ENCODE measurements around the gene ELP5. TPM values are rescaled to one million over a fixed set of nuclear protein-coding genes. Genes with fewer than 3 reads are reported as not detected.

ELP5 gene, protein sequence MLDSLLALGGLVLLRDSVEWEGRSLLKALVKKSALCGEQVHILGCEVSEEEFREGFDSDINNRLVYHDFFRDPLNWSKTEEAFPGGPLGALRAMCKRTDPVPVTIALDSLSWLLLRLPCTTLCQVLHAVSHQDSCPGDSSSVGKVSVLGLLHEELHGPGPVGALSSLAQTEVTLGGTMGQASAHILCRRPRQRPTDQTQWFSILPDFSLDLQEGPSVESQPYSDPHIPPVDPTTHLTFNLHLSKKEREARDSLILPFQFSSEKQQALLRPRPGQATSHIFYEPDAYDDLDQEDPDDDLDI
- 10 to 100 TPM; 51.6 to 63.0 (median 55.1) TPM for polyA plus RNA-seq (ENCODE audit: insufficient read length in 3 of 3)
- long read RNA-seq, donor 1, transcript ELP5-204 (8 exons, 1,423 nt) = major isoform, 6 of 51 reads
- long read RNA-seq, donor 1, partial matches to known transcripts = 37 of 51 reads
- long read RNA-seq, donor 1, other reads (novel, unspliced or antisense) = 0 of 51 reads
- long read RNA-seq, donor 2, transcript ELP5-214 (6 exons, 2,209 nt) = minor isoform, 6 of 15 reads
- long read RNA-seq, donor 2, transcript ELP5-204 (8 exons, 1,423 nt) = major isoform, 9 of 15 reads
- long read RNA-seq, donor 2, partial matches to known transcripts = 0 of 15 reads
- long read RNA-seq, donor 2, other reads (novel, unspliced or antisense) = 0 of 15 reads
- long read RNA-seq, donor 3, transcript ELP5-210 (4 exons, 687 nt) = minor isoform, 10 of 32 reads
- long read RNA-seq, donor 3, transcript ELP5-204 (8 exons, 1,423 nt) = major isoform, 17 of 32 reads
- long read RNA-seq, donor 3, partial matches to known transcripts = 0 of 32 reads
- long read RNA-seq, donor 3, other reads (novel, unspliced or antisense) = 0 of 32 reads
- long read RNA-seq, donor 4, transcript ELP5-204 (8 exons, 1,423 nt) = major isoform, 10 of 21 reads
- long read RNA-seq, donor 4, partial matches to known transcripts = 0 of 21 reads
- long read RNA-seq, donor 4, other reads (novel, unspliced or antisense) = 0 of 21 reads
- long read RNA-seq, donor 5 = 0 reads
- long read RNA-seq, donor 6, transcript ELP5-204 (8 exons, 1,423 nt) = minor isoform, 7 of 81 reads
- long read RNA-seq, donor 6, transcript ELP5-210 (4 exons, 687 nt) = major isoform, 17 of 81 reads
- long read RNA-seq, donor 6, partial matches to known transcripts = 15 of 81 reads
- long read RNA-seq, donor 6, other reads (novel, unspliced or antisense) = 36 of 81 reads
- long read RNA-seq, donor 7, transcript ELP5-204 (8 exons, 1,423 nt) = minor isoform, 15 of 41 reads
- long read RNA-seq, donor 7, transcript ELP5-210 (4 exons, 687 nt) = major isoform, 19 of 41 reads
- long read RNA-seq, donor 7, partial matches to known transcripts = 0 of 41 reads
- long read RNA-seq, donor 7, other reads (novel, unspliced or antisense) = 0 of 41 reads
- long read RNA-seq, donor 8 = 0 reads
- long read RNA-seq, donor 9, transcript ELP5-210 (4 exons, 687 nt) = minor isoform, 10 of 33 reads
- long read RNA-seq, donor 9, transcript ELP5-204 (8 exons, 1,423 nt) = major isoform, 14 of 33 reads
- long read RNA-seq, donor 9, partial matches to known transcripts = 0 of 33 reads
- long read RNA-seq, donor 9, other reads (novel, unspliced or antisense) = 0 of 33 reads
- long read RNA-seq, donor 10, transcript ELP5-214 (6 exons, 2,209 nt) = minor isoform, 5 of 22 reads
- long read RNA-seq, donor 10, transcript ELP5-204 (8 exons, 1,423 nt) = major isoform, 13 of 22 reads
- long read RNA-seq, donor 10, partial matches to known transcripts = 0 of 22 reads
- long read RNA-seq, donor 10, other reads (novel, unspliced or antisense) = 0 of 22 reads
- long read RNA-seq, donor 11, transcript ELP5-210 (4 exons, 687 nt) = major isoform, 9 of 16 reads
- long read RNA-seq, donor 11, partial matches to known transcripts = 0 of 16 reads
- long read RNA-seq, donor 11, other reads (novel, unspliced or antisense) = 0 of 16 reads
- long read RNA-seq, donor 12, transcript ELP5-204 (8 exons, 1,423 nt) = major isoform, 6 of 7 reads
- long read RNA-seq, donor 12, partial matches to known transcripts = 0 of 7 reads
- long read RNA-seq, donor 12, other reads (novel, unspliced or antisense) = 0 of 7 reads
- long read RNA-seq, donor 13 = 0 reads
- long read RNA-seq, donor 14, transcript ELP5-210 (4 exons, 687 nt) = major isoform, 15 of 186 reads
- long read RNA-seq, donor 14, transcript ELP5-204 (8 exons, 1,423 nt) = minor isoform, 8 of 186 reads
- long read RNA-seq, donor 14, partial matches to known transcripts = 61 of 186 reads
- long read RNA-seq, donor 14, other reads (novel, unspliced or antisense) = 95 of 186 reads
- long read RNA-seq, donor 15, partial matches to known transcripts = 0 of 9 reads
- long read RNA-seq, donor 15, other reads (novel, unspliced or antisense) = 0 of 9 reads
- long read RNA-seq, donor 16, transcript ELP5-204 (8 exons, 1,423 nt) = major isoform, 30 of 52 reads
- long read RNA-seq, donor 16, transcript ELP5-214 (6 exons, 2,209 nt) = minor isoform, 10 of 52 reads
- long read RNA-seq, donor 16, partial matches to known transcripts = 0 of 52 reads
- long read RNA-seq, donor 16, other reads (novel, unspliced or antisense) = 0 of 52 reads

DNA sequence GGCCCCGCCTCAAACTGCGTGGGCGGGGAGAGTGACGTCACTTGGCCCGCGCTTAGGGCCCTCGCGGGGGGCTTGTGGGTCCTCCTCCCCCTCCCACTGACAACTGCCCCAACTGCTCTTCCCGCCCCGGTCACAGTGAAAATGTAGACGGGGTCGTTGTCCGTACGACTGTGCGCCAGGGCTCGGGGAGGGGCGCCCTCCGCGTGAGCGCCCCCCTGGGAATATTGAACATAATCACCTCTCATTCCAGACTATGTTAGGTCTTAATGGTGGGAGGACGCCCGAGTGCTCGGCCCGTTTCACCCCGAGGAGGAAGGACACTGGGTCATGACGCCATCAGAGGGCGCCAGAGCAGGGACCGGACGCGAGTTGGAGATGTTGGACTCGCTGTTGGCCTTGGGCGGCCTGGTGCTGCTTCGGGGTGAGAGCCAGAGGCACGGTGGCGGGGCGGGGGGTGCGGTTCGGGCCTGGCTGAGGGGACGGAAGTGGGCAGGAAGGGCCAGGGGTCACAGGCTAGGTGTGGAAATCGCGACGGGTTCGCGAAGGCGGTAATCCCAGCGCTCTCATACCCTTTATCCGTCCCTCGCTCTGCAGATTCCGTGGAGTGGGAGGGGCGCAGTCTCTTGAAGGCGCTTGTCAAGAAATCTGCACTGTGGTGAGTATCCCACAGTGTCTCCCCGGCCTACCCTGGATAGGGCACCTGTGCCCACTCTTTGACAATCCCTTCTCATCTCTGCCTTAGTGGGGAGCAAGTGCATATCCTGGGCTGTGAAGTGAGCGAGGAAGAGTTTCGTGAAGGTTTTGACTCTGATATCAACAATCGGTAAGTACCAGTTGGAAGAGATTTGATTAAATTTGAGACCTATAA is at the start of gene ELP5:
ELP5 (plus strand) TSS at position 40 of the 868 bp plus-strand sequence; CDS start at position 376, 336 bp downstream.
- DNase-seq (ENCODE audit: extremely low read depth in 1 of 11, low read depth in 9 of 11, low spot score in 4 of 11) = peak; percentile 88 to 100 (median 92)

DNA sequence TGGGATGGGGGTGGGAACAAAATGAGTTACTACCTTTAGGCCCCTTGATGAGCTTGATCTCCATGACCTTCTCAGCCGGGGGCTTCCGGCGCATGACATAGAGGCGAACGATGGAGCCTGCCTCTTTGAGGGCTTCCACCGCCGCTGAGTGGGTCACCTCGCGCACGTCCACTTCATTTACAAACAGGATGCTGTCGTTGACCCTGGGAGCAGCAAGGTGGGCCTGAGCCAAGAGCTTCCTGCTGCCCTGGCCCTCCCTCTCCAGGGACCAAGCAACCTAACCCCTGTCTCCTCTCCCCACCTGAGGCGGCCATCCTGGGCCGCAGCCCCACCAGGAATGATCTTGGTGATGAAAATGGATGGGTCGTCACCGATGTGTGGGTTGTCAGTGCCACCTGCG is 48.6 kb upstream of the ELP5 start:
- DNase-seq (ENCODE audit: extremely low read depth in 1 of 11, low read depth in 9 of 11, low spot score in 4 of 11) = no peak

DNA sequence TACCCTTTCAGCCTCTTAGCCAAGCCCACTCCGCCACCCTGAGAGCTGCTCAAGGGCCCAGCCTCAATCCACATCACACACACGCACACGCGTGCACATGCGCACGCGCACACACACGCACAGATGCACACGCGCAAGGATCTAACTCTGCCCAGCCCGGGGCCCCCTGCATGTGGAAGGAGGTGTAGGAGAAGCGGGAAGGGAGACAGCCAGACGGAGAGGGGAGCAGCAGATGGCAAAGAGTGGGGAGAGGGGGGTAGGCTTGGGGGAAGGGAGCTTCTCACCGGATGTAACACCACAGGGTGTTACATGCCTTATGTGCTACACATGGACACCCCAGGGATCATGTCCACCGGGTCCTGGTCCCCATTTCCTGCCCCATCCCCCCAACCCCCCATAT is 47.7 kb upstream of the ELP5 start:
- no peak for DNase-seq (ENCODE audit: extremely low read depth in 1 of 11, low read depth in 9 of 11, low spot score in 4 of 11)

DNA sequence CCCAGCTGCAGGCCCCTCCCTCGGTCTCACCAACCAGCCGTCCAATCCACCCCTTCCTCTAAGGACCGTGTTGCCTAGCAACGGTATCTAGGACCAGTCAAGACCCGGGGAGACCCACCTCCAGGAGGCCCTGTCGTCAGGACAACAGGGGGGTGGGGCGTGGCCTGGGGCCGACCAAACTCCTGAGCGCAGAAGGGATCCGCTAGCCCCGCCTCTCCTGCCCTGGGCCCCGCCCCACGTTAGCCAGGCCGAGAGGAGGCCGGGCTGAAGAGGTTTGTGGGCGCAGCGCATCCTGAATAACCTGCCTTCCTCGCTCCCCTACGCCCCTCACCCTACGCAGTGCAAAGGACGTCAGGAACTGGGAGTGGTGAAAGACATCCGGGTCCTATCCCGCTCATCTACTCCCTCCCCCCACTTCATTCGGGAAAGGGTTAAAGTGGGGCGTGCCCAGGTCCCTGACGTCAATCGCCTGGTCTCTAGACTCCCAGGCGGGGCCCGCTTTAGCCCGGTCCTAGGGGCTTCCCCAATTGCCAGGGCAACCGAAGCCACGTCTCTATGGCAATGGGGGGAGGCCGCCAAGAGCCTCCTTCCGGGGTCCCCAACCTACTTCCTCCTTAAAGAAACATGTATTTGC is 47.1 kb upstream of the ELP5 start:
- DNase-seq (ENCODE audit: extremely low read depth in 1 of 11, low read depth in 9 of 11, low spot score in 4 of 11) = peak in 9 of 11 donors; percentile 76 to 85 (median 80)

DNA sequence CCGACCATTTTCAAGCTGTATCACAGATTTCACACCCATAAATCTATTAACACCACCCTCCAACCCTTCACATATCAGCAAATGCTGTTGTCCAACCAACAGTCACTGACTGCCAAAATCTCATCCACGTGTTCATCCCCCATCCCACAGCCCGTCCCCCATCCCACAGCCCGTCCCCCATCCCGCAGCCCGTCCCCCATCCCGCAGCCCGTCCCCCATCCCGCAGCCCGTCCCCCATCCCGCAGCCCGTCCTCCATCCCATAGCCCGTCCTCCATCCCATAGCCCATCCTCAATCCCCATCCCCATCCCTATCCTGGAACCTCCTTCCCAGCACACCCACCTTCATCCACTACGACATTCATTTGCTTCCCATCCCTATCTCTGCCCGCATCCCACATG is 46.5 kb upstream of the ELP5 start:
- no peak for DNase-seq (ENCODE audit: extremely low read depth in 1 of 11, low read depth in 9 of 11, low spot score in 4 of 11)

DNA sequence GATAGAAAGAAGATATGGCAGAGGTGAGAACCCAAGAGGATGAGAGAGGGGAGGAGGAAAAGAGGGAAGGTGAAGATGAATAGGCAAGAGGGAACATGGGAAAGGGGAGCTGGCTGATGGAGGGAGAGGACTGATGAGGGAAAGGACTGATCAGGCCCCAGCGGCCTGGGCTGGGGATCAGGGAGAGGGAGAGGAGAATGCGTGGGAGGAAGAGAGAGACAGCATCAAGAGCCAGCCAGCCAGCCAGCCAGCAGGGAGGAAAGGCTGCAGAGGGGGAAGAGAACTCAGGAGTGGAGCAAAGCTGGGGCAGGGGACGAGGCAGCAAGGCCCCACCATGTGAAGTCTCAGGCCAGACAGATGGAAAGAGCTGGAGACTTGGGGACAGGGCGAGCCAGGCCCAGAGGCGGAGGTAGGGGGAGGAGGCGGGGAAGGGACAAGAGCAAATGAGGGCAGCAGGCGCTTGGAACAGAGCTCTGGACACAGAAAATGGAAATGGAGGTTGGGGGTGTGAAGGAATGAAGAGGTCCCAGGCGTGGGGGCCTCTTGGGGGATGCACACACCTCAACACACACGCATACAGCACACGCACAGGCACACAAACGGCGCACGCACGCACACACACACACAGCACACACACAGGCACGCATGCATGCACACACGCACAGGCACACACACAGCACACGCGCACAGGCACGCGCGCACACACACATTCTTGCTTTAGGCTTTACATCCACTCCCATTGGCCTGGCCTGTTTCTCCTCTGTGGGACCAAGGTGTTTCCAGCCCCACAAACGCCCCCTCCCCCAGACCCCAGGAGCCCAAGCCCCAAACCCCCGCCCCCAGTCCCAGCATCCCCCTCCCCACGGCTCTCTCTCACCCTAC is 44.7 kb upstream of the ELP5 start:
- DNase-seq (ENCODE audit: extremely low read depth in 1 of 11, low read depth in 9 of 11, low spot score in 4 of 11) = no peak

DNA sequence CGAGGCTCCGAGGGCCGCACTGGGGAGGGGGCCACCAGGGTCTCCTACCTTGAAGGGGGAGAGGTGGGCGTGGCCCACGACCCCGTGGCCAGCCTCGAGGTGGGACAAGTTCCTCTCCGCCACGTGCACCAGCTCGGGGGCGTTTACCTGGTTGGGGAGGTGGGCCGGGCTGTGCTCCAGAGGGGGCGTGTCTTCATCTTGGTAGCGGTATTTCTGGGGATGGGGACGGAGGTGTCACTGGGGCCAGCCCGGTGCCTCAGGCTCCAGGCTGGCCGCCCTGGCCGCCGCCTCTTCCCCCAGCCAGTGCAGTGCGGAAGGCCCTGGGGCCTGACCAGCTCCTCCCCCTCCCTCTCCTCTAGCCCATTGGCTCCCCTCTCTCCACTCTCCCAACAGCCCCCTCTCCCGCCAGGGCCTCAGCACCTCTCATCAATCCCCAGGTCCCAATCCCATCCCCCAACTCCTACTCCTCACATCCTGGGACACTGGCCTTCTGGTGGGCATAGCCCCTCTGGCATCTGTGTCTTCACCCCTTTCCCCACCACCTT is 43.9 kb upstream of the ELP5 start:
- DNase-seq (ENCODE audit: extremely low read depth in 1 of 11, low read depth in 9 of 11, low spot score in 4 of 11) = no peak

DNA sequence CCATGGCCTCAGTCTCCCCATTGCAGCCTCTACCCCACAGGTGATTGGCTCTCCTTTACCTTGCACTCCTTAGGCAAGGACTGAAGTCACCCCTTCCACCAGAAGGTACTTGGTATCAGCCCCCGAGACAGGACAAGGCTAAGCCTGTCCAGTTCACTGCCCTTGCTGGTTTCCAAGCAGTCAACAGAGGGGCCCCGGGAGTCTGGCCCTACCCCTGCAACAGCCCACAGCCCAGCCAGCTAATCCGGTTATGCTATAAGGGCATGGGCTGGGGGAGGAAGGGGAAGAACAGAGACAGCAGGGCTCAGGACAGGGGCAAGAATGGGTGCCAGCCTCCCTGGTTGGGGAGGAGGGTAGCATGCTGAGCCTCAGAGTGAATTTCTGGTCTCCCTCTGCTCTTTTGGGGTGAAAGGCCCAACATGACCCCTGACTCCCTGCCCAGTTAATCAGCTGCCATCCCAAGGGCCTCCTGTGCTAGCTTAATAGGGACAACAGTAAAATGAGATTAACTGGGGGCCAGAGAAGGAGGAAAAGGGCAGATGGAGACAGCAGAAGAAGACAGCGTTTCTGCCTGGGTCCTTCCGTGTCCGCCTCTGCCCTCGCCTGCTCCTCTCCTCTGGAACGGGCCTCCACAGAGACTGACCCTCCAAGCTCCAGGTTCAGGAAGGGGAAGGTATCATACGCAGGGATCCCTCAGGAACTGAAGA is 43.1 kb upstream of the ELP5 start:
- DNase-seq (ENCODE audit: extremely low read depth in 1 of 11, low read depth in 9 of 11, low spot score in 4 of 11) = no peak

DNA sequence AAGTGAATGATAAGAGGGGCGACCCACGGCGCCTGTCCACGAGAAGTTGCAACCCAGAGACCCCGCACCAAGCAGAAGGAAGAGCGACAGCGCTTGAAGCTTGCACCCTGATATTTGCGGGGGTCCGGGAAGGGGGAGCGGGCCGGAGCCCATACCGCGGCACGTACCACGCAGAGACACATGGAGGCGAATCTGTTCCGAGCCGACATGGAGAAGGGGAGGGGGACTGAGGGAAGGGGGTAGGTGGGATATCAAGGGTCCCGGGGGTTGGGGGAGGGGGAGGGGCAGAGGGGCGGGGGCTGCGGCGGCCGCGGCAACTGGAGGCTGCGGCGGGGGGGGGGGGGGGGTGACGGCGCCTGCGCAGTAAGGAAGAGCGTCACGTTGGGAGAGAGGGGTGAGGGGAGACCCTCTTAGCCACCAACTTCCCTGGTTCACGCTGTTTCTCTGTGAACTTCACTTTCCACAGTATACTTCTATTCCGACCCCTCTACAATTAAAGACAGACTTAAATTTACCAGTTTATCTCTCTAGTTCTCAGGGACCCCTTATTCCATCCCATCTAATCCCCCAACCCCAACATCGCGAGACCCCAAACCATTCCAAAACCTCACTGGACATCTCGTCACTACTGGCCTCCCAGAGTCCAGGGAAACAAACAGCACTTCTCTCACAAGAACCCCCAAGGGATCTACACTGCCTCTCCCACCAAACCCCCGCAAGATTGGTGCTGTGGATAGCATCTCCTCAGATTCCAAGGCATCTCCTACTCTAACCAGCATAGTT is 40.3 kb upstream of the ELP5 start:
- DNase-seq (ENCODE audit: extremely low read depth in 1 of 11, low read depth in 9 of 11, low spot score in 4 of 11) = no peak

DNA sequence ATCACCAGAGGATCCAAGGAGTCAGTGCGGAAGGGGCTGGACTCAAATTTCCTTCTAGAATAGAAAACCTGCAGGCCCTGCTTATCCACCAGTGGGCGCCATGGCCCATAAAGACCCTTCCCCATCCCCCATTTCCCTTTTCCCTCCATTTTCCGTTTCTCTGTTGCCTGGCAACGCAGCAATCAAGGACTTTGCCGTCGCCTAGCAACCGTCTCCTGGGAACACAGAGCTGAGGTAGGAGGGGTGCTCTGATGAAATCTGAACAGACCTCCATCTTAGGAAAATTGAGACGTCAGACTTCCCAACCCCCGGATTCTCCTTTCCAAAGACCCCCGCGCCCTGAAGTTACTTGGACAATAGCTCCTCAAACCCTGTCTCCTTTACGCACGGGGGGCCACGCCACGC is 38.1 kb upstream of the ELP5 start:
- peak in 10 of 11 donors; percentile 84 to 95 (median 90) for DNase-seq (ENCODE audit: extremely low read depth in 1 of 11, low read depth in 9 of 11, low spot score in 4 of 11)

DNA sequence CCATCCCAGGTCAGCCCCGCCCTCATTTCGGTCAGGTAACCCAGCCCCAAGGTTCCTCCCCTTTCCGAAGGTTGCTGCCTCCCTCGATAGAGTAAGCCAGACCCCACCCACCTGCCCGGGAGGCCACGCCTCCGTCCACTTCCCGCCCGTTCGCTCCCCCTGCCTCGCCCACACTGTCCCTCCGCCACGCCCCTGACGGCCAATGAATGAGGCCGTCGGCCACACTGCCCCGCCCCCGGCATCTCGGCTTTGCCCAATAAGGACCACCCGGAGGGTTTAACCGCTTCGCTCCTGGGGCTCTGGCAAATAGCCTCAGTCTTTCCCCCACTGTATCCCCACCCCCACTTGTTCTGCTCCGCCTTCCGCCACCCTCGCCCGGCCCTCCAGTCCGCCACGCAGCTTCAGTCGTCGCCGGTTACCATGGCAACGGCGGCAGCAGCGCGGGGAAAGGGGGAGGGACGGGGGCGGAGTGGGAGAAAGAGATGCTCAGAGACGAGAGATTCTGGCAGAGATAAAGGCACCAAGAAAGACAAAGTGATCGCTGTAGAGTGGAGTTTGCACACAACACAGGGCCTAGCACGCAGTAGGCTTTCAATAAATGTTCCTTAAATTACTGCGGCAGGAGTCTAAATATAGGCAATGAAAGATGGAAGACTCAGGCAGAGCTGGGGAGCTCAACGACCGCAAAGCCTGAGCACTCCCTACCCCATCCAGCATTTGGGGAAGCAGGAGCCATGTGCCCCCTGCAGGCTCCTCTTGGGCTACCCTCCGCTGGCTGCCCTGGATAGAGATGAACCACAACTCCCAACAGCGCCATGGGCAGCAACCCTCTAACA is 37.5 kb upstream of the ELP5 start:
- DNase-seq (ENCODE audit: extremely low read depth in 1 of 11, low read depth in 9 of 11, low spot score in 4 of 11) = peak in 10 of 11 donors; percentile 94 to 98 (median 98)

DNA sequence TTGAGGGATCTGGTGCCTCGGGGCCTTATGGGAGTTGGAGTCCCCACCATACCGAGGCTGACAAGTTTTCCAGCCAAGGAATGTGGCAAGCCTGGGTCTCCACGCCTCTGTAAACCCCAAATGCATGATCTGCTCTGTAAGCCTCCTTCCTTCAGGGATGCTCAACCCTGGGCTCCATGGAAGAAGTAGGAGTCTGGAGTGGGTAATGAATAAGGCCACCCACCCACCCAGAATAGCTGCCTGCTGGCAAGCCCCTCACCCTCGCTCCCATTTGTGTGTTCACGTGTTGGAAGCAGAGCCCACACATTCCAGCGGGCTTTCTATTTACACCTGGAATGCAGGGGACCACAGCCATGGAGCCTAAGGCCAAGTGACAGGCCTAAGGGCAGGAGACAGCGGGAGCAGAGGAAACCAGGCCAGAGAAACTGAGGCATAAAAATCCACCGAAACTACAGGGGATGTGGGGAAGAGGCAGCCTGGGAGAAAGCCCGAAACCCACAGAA is 36.8 kb upstream of the ELP5 start:
- peak in 4 of 11 donors; percentile 83 to 94 (median 88) for DNase-seq (ENCODE audit: extremely low read depth in 1 of 11, low read depth in 9 of 11, low spot score in 4 of 11)
